Measurements from ENCODE around the gene TXN. TPM values are rescaled to one million over a fixed set of nuclear protein-coding genes. Genes with fewer than 3 reads are reported as not detected.
A peak's percentile ranks its signal among the peaks of the same experiment; 100 is the strongest.

Gene TXN
- total and polyA plus RNA-seq, 10 of the 15 experiments (the other 5 are each of a cell fraction or from before 2014, with no cell fraction given) = 309 to 2,304 (median 650) TPM

DNA sequence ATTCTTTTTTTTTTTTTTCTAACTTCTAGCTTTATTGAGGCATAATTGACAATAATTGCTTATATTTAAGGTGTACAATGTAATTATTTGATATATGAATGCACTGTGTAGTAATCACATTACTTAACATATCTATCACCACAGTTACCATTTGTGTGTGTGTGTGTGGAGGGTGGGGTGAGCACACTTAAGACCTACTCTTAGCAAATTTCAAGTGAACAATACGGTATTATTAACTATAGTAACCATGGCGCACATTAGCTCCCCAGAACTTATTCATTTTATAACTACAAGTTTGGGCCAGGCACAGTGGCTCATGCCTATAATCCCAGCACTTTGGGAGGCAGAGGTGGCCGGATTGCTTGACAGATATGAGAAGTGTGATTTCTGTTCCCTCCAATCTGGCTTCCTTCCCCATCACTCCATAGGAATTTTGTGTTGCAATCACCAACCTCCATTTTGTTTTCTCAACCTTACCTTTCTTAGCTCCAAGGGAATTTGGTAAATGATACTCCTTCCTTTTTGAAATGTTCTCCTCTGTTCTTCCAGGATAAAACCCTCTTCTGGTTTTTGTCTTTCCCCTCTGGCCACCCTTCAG is 14.9 kb downstream of the TXN start:
- Histone ChIP-seq H3K4me1 (ENCODE audit: control insufficient read depth, insufficient read depth, low read length) (no peaks in the 10 kb centered on the region), H3K27ac (ENCODE audit: control insufficient read depth, insufficient read depth) (no peak overlapping the region), H3K9me3 (replicated peaks; ENCODE audit: control insufficient read depth, insufficient read depth, low read length) (no peaks in the 10 kb centered on the region), H3K9ac (ENCODE audit: control insufficient read depth, insufficient read depth, low read length) (no peak overlapping the region), H2AFZ (ENCODE audit: control insufficient read depth, low read depth, low read length) (no peak overlapping the region), H3K4me2 (ENCODE audit: control insufficient read depth, insufficient read depth) (no peak overlapping the region), H3K27me3 (replicated peaks in 1 of 2; ENCODE audit: control insufficient read depth in 2 of 2, insufficient read depth in 2 of 2, low read length in 1 of 2) (no peaks in the 10 kb centered on the region), H3K4me3 (no peak overlapping the region), H4K20me1 (ENCODE audit: control insufficient read depth, insufficient read depth) (no peaks in the 10 kb centered on the region), H3K36me3 (ENCODE audit: control insufficient read depth in 2 of 2, insufficient read depth in 2 of 2, low read length in 1 of 2) (peaks cover 2 to 14% of the 10 kb centered on the region in 2 experiments), H3K79me2 (ENCODE audit: control insufficient read depth, insufficient read depth, low read length) (no peaks in the 10 kb centered on the region; the same call in 1 of the 2 replicates)
- FAIRE-seq (no peak), DNase-seq (ENCODE audit: low read depth, low spot score) (no peak), ATAC-seq (peak; percentile 39)
- RAD21 ChIA-PET (ENCODE audit: unreplicated experiment) = no interaction called here
- 96% methylated on average over 3 of the region's 3 CpGs for WGBS (ENCODE audit: insufficient coverage, insufficient replicate concordance, low lambda C conversion rate, missing lambda C conversion rate)
- no TSS peak for BruUV-seq (replicated peaks)
- CTCF ChIA-PET = no interaction called here
- SMC1A ChIA-PET (ENCODE audit: uncharacterized antibody, unreplicated experiment) = no interaction called here
- TF ChIP-seq, protein P1, sequence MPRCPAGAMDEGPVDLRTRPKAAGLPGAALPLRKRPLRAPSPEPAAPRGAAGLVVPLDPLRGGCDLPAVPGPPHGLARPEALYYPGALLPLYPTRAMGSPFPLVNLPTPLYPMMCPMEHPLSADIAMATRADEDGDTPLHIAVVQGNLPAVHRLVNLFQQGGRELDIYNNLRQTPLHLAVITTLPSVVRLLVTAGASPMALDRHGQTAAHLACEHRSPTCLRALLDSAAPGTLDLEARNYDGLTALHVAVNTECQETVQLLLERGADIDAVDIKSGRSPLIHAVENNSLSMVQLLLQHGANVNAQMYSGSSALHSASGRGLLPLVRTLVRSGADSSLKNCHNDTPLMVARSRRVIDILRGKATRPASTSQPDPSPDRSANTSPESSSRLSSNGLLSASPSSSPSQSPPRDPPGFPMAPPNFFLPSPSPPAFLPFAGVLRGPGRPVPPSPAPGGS (IDR thresholded peaks at IDR 0.05; ENCODE audit: borderline replicate concordance, insufficient read depth, low read depth, low read length, poor library complexity, severe bottlenecking) = peak; percentile 36
- TF ChIP-seq ATF7 (IDR thresholded peaks at IDR 0.05; ENCODE audit: low read depth) = no peak
- POLR2A ChIA-PET = no interaction called here
- in situ Hi-C loops (cut with MboI) = no loop called here
- intact Hi-C loops (cut with micrococcal nuclease; ENCODE audit: unreplicated experiment) = no loop called here

- ChIA-PET RAD21 (ENCODE audit: unreplicated experiment) (no interaction called here), CTCF (no interaction called here), SMC1A (ENCODE audit: uncharacterized antibody, unreplicated experiment) (interaction anchor here (1.3 kb wide), 1 partner anchor 31 kb away, joined by 3 read pairs; no protein-coding TSS in a partner anchor), POLR2A (no interaction called here)
- H3K4me2 ChIP-seq (ENCODE audit: control insufficient read depth, insufficient read depth) = no peak overlapping the region
- H3K27me3 ChIP-seq (replicated peaks in 1 of 2; ENCODE audit: control insufficient read depth in 2 of 2, insufficient read depth in 2 of 2, low read length in 1 of 2) = no peaks in the 10 kb centered on the region
- peaks cover 2 to 9% of the 10 kb centered on the region in 2 experiments; a peak in 3 of 4 replicates for H3K36me3 ChIP-seq (ENCODE audit: control insufficient read depth in 2 of 2, insufficient read depth in 2 of 2, low read length in 1 of 2)
- ATAC-seq = no peak
- no peak overlapping the region for H3K27ac ChIP-seq (ENCODE audit: control insufficient read depth, insufficient read depth)
- no peaks in the 10 kb centered on the region for H3K79me2 ChIP-seq (ENCODE audit: control insufficient read depth, insufficient read depth, low read length)
- no TSS peak for BruUV-seq (replicated peaks)
- H3K4me1 ChIP-seq (ENCODE audit: control insufficient read depth, insufficient read depth, low read length) = no peaks in the 10 kb centered on the region
- in situ Hi-C loops (cut with MboI) = no loop called here
- intact Hi-C loops (cut with micrococcal nuclease; ENCODE audit: unreplicated experiment) = no loop called here
- H3K4me3 ChIP-seq = no peak overlapping the region
- H4K20me1 ChIP-seq (ENCODE audit: control insufficient read depth, insufficient read depth) = no peaks in the 10 kb centered on the region
- FAIRE-seq = no peak
- H3K9me3 ChIP-seq (replicated peaks; ENCODE audit: control insufficient read depth, insufficient read depth, low read length) = no peaks in the 10 kb centered on the region
- H2AFZ ChIP-seq (ENCODE audit: control insufficient read depth, low read depth, low read length) = no peak overlapping the region
- H3K9ac ChIP-seq (ENCODE audit: control insufficient read depth, insufficient read depth, low read length) = no peak overlapping the region
- WGBS (ENCODE audit: insufficient coverage, insufficient replicate concordance, low lambda C conversion rate, missing lambda C conversion rate) = 29% methylated on average over 1 of the region's 1 CpG
- DNase-seq (ENCODE audit: low read depth, low spot score) = no peak
- TF ChIP-seq, protein P2, sequence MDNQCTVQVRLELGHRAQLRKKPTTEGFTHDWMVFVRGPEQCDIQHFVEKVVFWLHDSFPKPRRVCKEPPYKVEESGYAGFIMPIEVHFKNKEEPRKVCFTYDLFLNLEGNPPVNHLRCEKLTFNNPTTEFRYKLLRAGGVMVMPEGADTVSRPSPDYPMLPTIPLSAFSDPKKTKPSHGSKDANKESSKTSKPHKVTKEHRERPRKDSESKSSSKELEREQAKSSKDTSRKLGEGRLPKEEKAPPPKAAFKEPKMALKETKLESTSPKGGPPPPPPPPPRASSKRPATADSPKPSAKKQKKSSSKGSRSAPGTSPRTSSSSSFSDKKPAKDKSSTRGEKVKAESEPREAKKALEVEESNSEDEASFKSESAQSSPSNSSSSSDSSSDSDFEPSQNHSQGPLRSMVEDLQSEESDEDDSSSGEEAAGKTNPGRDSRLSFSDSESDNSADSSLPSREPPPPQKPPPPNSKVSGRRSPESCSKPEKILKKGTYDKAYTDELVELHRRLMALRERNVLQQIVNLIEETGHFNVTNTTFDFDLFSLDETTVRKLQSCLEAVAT (IDR thresholded peaks at IDR 0.05) = no peak
- TF ChIP-seq YBX1 (IDR thresholded peaks at IDR 0.05) (no peak), NR2C2 (IDR thresholded peaks at IDR 0.05; ENCODE audit: borderline replicate concordance, control insufficient read depth, insufficient read length, low read depth) (no peak), CBX3 (IDR thresholded peaks at IDR 0.05; ENCODE audit: borderline replicate concordance, low read depth) (no peak), ZNF24 (IDR thresholded peaks at IDR 0.05) (no peak), ESRRA (IDR thresholded peaks at IDR 0.05; ENCODE audit: low read length) (no peak), NBN (IDR thresholded peaks at IDR 0.05) (no peak), ZNF217 (IDR thresholded peaks at IDR 0.05) (no peak), DPF2 (IDR thresholded peaks at IDR 0.05) (no peak), RB1 (IDR thresholded peaks at IDR 0.05; ENCODE audit: borderline replicate concordance) (no peak), ZNF622 (IDR thresholded peaks at IDR 0.05) (no peak), RCOR1 (conservative IDR thresholded peaks at IDR 0.05; ENCODE audit: low read depth, low read length) (no peak), MYC (IDR thresholded peaks at IDR 0.05; ENCODE audit: insufficient read depth, insufficient read length, insufficient replicate concordance, low read length, severe bottlenecking) (no peak)
- TF ChIP-seq, protein P3, sequence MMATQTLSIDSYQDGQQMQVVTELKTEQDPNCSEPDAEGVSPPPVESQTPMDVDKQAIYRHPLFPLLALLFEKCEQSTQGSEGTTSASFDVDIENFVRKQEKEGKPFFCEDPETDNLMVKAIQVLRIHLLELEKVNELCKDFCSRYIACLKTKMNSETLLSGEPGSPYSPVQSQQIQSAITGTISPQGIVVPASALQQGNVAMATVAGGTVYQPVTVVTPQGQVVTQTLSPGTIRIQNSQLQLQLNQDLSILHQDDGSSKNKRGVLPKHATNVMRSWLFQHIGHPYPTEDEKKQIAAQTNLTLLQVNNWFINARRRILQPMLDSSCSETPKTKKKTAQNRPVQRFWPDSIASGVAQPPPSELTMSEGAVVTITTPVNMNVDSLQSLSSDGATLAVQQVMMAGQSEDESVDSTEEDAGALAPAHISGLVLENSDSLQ (IDR thresholded peaks at IDR 0.05) = no peak
Measured at GRCh38 chr9:110240198-110240597, 16.1 kb downstream of the TXN start.
